ENCODE data around the gene WSB1.

WSB1 gene

DNA sequence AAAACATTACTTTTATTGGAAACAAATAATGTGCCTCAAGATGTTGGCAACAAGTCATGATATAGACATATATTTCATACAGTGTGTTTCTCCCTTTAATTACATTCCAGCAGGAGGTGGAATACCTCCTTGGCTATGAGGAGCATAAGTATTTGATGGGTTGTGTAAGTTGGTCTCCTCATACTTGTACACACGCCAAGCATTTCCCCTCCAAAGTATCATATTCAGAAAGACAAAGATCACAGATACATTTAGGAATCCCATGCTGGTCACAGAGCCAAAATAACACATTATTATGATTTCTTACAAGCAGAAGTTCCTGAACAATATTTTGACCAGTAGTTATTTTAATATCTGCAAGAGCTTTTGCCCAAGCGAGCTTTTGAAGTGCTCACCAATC, 57.8 kb downstream of the WSB1 start:
- TF ChIP-seq ISL1 (CRISPR knock-in tag; IDR thresholded peaks at IDR 0.05): no peak
- no peak for TF ChIP-seq RARB (CRISPR knock-in tag; IDR thresholded peaks at IDR 0.05)
- no peak for TF ChIP-seq OSR1 (CRISPR knock-in tag; IDR thresholded peaks at IDR 0.05)
- no peak for TF ChIP-seq TCF4 (CRISPR knock-in tag; IDR thresholded peaks at IDR 0.05; ENCODE audit: borderline replicate concordance)
- no peak for TF ChIP-seq GLIS3 (CRISPR knock-in tag; IDR thresholded peaks at IDR 0.05)
- no peak for TF ChIP-seq TOX (CRISPR knock-in tag; IDR thresholded peaks at IDR 0.05; ENCODE audit: borderline replicate concordance)
- TF ChIP-seq, protein P1, sequence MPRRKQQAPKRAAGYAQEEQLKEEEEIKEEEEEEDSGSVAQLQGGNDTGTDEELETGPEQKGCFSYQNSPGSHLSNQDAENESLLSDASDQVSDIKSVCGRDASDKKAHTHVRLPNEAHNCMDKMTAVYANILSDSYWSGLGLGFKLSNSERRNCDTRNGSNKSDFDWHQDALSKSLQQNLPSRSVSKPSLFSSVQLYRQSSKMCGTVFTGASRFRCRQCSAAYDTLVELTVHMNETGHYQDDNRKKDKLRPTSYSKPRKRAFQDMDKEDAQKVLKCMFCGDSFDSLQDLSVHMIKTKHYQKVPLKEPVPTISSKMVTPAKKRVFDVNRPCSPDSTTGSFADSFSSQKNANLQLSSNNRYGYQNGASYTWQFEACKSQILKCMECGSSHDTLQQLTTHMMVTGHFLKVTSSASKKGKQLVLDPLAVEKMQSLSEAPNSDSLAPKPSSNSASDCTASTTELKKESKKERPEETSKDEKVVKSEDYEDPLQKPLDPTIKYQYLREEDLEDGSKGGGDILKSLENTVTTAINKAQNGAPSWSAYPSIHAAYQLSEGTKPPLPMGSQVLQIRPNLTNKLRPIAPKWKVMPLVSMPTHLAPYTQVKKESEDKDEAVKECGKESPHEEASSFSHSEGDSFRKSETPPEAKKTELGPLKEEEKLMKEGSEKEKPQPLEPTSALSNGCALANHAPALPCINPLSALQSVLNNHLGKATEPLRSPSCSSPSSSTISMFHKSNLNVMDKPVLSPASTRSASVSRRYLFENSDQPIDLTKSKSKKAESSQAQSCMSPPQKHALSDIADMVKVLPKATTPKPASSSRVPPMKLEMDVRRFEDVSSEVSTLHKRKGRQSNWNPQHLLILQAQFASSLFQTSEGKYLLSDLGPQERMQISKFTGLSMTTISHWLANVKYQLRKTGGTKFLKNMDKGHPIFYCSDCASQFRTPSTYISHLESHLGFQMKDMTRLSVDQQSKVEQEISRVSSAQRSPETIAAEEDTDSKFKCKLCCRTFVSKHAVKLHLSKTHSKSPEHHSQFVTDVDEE (CRISPR knock-in tag; IDR thresholded peaks at IDR 0.05): no peak
- TF ChIP-seq ZC3H10 (CRISPR knock-in tag; IDR thresholded peaks at IDR 0.05): no peak
- TF ChIP-seq, protein P2, sequence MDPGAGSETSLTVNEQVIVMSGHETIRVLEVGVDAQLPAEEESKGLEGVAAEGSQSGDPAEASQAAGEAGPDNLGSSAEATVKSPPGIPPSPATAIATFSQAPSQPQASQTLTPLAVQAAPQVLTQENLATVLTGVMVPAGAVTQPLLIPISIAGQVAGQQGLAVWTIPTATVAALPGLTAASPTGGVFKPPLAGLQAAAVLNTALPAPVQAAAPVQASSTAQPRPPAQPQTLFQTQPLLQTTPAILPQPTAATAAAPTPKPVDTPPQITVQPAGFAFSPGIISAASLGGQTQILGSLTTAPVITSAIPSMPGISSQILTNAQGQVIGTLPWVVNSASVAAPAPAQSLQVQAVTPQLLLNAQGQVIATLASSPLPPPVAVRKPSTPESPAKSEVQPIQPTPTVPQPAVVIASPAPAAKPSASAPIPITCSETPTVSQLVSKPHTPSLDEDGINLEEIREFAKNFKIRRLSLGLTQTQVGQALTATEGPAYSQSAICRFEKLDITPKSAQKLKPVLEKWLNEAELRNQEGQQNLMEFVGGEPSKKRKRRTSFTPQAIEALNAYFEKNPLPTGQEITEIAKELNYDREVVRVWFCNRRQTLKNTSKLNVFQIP (CRISPR knock-in tag; IDR thresholded peaks at IDR 0.05; ENCODE audit: borderline replicate concordance, low read depth): no peak
- TF ChIP-seq ZNF70 (CRISPR knock-in tag; IDR thresholded peaks at IDR 0.05): no peak
- TF ChIP-seq ARNTL (CRISPR knock-in tag; IDR thresholded peaks at IDR 0.05; ENCODE audit: borderline replicate concordance, low read depth): no peak
- TF ChIP-seq, protein P3, sequence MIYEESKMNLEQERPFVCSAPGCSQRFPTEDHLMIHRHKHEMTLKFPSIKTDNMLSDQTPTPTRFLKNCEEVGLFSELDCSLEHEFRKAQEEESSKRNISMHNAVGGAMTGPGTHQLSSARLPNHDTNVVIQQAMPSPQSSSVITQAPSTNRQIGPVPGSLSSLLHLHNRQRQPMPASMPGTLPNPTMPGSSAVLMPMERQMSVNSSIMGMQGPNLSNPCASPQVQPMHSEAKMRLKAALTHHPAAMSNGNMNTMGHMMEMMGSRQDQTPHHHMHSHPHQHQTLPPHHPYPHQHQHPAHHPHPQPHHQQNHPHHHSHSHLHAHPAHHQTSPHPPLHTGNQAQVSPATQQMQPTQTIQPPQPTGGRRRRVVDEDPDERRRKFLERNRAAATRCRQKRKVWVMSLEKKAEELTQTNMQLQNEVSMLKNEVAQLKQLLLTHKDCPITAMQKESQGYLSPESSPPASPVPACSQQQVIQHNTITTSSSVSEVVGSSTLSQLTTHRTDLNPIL (CRISPR knock-in tag; IDR thresholded peaks at IDR 0.05; ENCODE audit: low read depth): no peak
- no peak for TF ChIP-seq SNAI2 (CRISPR knock-in tag; IDR thresholded peaks at IDR 0.05)
- TF ChIP-seq, protein P4, sequence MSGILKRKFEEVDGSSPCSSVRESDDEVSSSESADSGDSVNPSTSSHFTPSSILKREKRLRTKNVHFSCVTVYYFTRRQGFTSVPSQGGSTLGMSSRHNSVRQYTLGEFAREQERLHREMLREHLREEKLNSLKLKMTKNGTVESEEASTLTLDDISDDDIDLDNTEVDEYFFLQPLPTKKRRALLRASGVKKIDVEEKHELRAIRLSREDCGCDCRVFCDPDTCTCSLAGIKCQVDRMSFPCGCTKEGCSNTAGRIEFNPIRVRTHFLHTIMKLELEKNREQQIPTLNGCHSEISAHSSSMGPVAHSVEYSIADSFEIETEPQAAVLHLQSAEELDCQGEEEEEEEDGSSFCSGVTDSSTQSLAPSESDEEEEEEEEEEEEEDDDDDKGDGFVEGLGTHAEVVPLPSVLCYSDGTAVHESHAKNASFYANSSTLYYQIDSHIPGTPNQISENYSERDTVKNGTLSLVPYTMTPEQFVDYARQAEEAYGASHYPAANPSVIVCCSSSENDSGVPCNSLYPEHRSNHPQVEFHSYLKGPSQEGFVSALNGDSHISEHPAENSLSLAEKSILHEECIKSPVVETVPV (CRISPR knock-in tag; IDR thresholded peaks at IDR 0.05): no peak
- TF ChIP-seq BACH2 (CRISPR knock-in tag; IDR thresholded peaks at IDR 0.05; ENCODE audit: borderline replicate concordance): no peak
- no peak for ATAC-seq

DNA sequence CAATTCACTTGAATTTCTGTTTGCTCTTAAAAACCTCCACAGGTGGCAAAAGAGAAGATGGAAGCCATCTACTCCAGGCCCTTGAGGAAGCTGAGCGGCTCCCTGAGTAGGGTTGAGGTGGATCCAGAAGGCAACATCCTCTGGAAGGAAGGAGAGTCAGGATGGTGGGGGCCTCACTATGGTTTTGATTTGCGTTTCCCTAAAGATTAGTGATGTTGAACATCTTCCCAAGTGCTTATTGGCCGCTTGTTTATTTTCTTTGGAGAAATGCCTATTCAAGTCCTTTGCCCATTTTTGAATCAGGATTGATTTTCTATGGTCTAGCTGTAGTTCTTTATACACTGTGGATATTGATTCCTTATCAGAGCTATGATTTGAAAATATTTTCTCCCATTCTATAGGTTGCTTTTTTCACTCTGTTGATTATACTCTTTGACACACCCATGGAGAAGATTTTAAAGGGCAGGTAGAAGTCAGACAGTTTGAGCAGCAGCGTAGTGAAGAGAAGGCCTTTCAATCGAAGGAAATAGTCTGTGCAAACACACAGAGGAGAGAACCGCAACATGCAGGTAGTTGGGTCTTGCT, 58.6 kb downstream of the WSB1 start:
- no peak for ATAC-seq
- TF ChIP-seq TCF4 (CRISPR knock-in tag; IDR thresholded peaks at IDR 0.05; ENCODE audit: borderline replicate concordance): no peak
- no peak for TF ChIP-seq BACH2 (CRISPR knock-in tag; IDR thresholded peaks at IDR 0.05; ENCODE audit: borderline replicate concordance)
- TF ChIP-seq, protein P4 (CRISPR knock-in tag; IDR thresholded peaks at IDR 0.05): no peak
- no peak for TF ChIP-seq GLIS3 (CRISPR knock-in tag; IDR thresholded peaks at IDR 0.05)
- TF ChIP-seq ZC3H10 (CRISPR knock-in tag; IDR thresholded peaks at IDR 0.05): no peak

DNA sequence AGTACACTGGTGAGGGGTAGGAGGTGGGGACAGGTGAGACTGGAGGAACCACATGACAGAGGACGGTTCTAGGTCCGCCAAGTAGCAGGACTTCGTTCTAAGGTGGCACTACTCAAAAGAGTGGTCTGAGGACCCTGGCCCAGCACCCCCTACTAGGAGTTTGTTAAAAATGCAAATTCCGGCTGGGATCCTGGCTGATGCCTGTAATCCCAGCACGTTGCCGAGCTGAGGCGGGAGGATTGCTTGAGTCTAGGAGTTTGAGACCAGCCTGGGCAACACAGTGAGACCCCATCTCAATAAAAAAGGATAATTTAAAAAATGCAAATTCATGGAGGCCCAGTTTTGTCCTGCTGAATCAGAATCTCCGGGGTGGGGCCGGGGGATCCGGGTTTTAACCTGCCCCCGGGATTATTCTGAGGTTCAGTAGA, 59.1 kb downstream of the WSB1 start:
- ATAC-seq: no peak
- TF ChIP-seq ARNTL (CRISPR knock-in tag; IDR thresholded peaks at IDR 0.05; ENCODE audit: borderline replicate concordance, low read depth) (no peak), GLIS3 (CRISPR knock-in tag; IDR thresholded peaks at IDR 0.05) (peak; percentile 48; the same call in 1 of the 2 replicates), ZNF70 (CRISPR knock-in tag; IDR thresholded peaks at IDR 0.05) (no peak), ZFP3 (CRISPR knock-in tag; IDR thresholded peaks at IDR 0.05) (0 out of 2 replicates have a peak, but pooled peaks have one; percentile 12)
- TF ChIP-seq, protein P1 (CRISPR knock-in tag; IDR thresholded peaks at IDR 0.05): no peak
